Mesodermal cell (in vitro differentiated cells): Measurements from ENCODE around the gene GABRG2.

ENCODE experiments used
- H3K27ac ChIP-seq: 2 replicates; pipeline ENCODE4 v1.7.0; 2013; ENCODE audit warnings: mild to moderate bottlenecking, low read depth, low read length, moderate library complexity; ENCODE audit not compliant: severe bottlenecking
- H3K36me3 ChIP-seq: 2 replicates; pipeline ENCODE4 v1.7.1; 2013; ENCODE audit warnings: mild to moderate bottlenecking, low read length, moderate library complexity; ENCODE audit not compliant: control insufficient read depth, insufficient read depth
- H3K4me1 ChIP-seq: one replicate; pipeline ENCODE4 v1.7.1; 2013; ENCODE audit warnings: mild to moderate bottlenecking, low read length; ENCODE audit not compliant: insufficient read depth, control insufficient read depth, poor library complexity, severe bottlenecking
- H3K4me3 ChIP-seq: 2 replicates; pipeline ENCODE4 v1.7.0; 2013; ENCODE audit warnings: low read length, control low read depth, mild to moderate bottlenecking; ENCODE audit not compliant: insufficient read depth, poor library complexity, severe bottlenecking; ENCODE audit errors: extremely low read depth
- H3K9me3 ChIP-seq: 2 replicates; pipeline ENCODE4 v1.7.1; 2013; ENCODE audit warnings: mild to moderate bottlenecking, low read length, moderate library complexity; ENCODE audit not compliant: control insufficient read depth
- WGBS, 2 experiments: methylation state at CpG; one replicate each; pipeline ENCODE4 v1.1.5; 2013; ENCODE audit warnings: missing lambda C conversion rate in 2 of 2; ENCODE audit not compliant: insufficient coverage in 2 of 2; 5-methylcytosine and 5-hydroxymethylcytosine counted together

The GABRG2 gene

DNA sequence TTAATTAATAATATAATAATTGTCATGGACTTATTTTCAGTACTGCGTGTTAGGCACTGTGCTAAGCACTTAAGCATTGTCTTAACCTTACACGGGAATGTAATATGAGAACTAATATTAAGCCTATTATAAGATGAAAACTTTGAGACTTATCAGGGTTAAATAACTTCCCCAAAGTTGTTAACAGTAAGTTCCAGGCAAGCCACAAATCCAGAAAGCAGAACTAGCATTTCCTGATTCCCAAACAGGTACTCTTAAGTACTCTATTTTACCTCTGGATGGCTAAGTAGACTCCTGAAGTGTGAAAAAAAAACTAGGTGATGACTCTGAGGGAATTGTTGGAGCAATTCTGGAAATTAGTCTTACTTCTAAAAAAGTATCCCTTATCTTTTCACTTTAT is 23.8 kb downstream of the GABRG2 start:
- H3K4me3 ChIP-seq = no peak overlapping the region
- H3K4me1 ChIP-seq = no peaks in the 10 kb centered on the region
- H3K9me3 ChIP-seq = no peaks in the 10 kb centered on the region
- no peak overlapping the region for H3K27ac ChIP-seq
- no peaks in the 10 kb centered on the region for H3K36me3 ChIP-seq
- WGBS, 2 experiments = no CpG with 5 or more reads among the region's 2 CpGs

GRCh38 chr5:162096448-162096847 is 28.9 kb downstream of the GABRG2 start:
- Histone ChIP-seq H3K9me3 (no peaks in the 10 kb centered on the region), H3K27ac (no peak overlapping the region), H3K4me1 (no peaks in the 10 kb centered on the region), H3K4me3 (no peak overlapping the region), H3K36me3 (no peaks in the 10 kb centered on the region)
- WGBS, 2 experiments = no CpG with 5 or more reads among the region's 2 CpGs

GRCh38 chr5:162107591-162107990 is 40.0 kb downstream of the GABRG2 start:
- H3K4me3 ChIP-seq = no peak overlapping the region
- no peaks in the 10 kb centered on the region for H3K36me3 ChIP-seq
- no peak overlapping the region for H3K27ac ChIP-seq
- no peaks in the 10 kb centered on the region for H3K9me3 ChIP-seq
- no peaks in the 10 kb centered on the region for H3K4me1 ChIP-seq
- whole genome bisulfite sequencing, 2 experiments = 50 to 100% methylated on average over 1 of the region's 2 CpGs

GRCh38 chr5:162119801-162120200 is 52.2 kb downstream of the GABRG2 start:
- 71% methylated on average over 1 of the region's 3 CpGs; no CpG with 5 or more reads in 1 of the 2 experiments for WGBS, 2 experiments
- no peak overlapping the region for H3K27ac ChIP-seq
- H3K36me3 ChIP-seq = no peaks in the 10 kb centered on the region
- no peaks in the 10 kb centered on the region for H3K9me3 ChIP-seq
- no peak overlapping the region for H3K4me3 ChIP-seq
- no peaks in the 10 kb centered on the region for H3K4me1 ChIP-seq

DNA sequence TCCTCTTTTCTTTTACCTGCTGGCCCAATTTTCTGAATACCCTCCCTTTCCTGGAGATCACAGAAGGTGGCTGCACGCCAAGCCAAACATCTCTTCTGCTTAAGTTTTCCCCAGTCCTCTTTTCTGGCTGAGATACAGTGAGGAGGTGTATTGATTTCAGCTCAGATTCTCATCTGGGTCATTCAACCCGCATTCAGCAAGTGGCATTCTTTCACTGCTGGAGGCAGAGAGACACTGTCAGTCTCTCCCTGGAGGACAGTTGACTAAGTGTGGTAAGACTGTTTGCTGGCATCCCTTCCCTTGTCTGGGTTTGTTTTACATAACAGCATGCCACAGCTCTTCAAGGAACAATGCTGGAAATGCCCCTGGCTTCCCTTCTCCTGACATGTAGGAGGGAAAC is 60.5 kb downstream of the GABRG2 start:
- H3K4me1 ChIP-seq = no peaks in the 10 kb centered on the region
- H3K9me3 ChIP-seq = no peaks in the 10 kb centered on the region
- no peak overlapping the region for H3K4me3 ChIP-seq
- 14 to 33% methylated on average over 1 of the region's 2 CpGs for WGBS, 2 experiments
- H3K27ac ChIP-seq = no peak overlapping the region
- H3K36me3 ChIP-seq = no peaks in the 10 kb centered on the region

GRCh38 chr5:162132348-162132747 is 64.8 kb downstream of the GABRG2 start:
- Histone ChIP-seq H3K27ac (no peak overlapping the region), H3K4me3 (no peak overlapping the region), H3K9me3 (no peaks in the 10 kb centered on the region), H3K4me1 (no peaks in the 10 kb centered on the region), H3K36me3 (no peaks in the 10 kb centered on the region)

DNA sequence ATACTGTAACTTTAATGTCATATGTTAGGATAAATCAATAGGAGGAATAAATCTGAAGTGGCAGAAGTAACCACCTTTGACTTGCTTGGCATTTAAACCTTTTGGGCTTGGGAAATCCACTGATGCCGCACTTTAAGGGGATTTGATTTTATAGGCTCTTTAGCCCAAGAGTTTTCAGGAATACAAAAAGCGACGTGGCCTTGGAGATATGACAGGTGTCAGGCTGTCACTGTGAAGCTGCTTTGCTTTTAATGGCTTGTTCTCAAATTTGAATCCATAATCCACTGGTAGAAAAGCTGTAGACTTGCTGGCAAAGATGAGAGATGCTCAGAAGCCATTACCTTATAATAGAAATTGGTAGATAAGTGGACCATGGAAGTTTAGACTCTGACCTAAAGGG is 71.6 kb downstream of the GABRG2 start:
- no peak overlapping the region for H3K4me3 ChIP-seq
- WGBS, 2 experiments = 87 to 96% methylated on average over 3 of the region's 3 CpGs

GRCh38 chr5:162154242-162154641 is 86.7 kb downstream of the GABRG2 start:
- Histone ChIP-seq H3K4me3 (no peak overlapping the region), H3K4me1 (no peaks in the 10 kb centered on the region), H3K9me3 (no peaks in the 10 kb centered on the region), H3K27ac (no peak overlapping the region), H3K36me3 (no peaks in the 10 kb centered on the region)
- WGBS, 2 experiments = no CpG with 5 or more reads among the region's 1 CpG

More for the DNA sequence above, 71.6 kb downstream of the GABRG2 start:
- Histone ChIP-seq H3K36me3 (no peaks in the 10 kb centered on the region), H3K9me3 (no peaks in the 10 kb centered on the region), H3K4me1 (no peaks in the 10 kb centered on the region), H3K27ac (no peak overlapping the region)

GRCh38 chr5:162160401-162160800 is 92.8 kb downstream of the GABRG2 start:
- no peak overlapping the region for H3K27ac ChIP-seq
- H3K36me3 ChIP-seq = no peaks in the 10 kb centered on the region
- 92 to 94% methylated on average over 2 of the region's 2 CpGs for WGBS, 2 experiments
- H3K4me1 ChIP-seq = peaks cover under 1% of the 10 kb centered on the region
- H3K9me3 ChIP-seq = peaks cover 2% of the 10 kb centered on the region
- no peak overlapping the region for H3K4me3 ChIP-seq

- Histone ChIP-seq H3K9me3 (peaks cover 15% of the 10 kb centered on the region), H3K4me3 (no peak overlapping the region), H3K36me3 (no peaks in the 10 kb centered on the region), H3K4me1 (peaks cover 3% of the 10 kb centered on the region), H3K27ac (no peak overlapping the region)
- WGBS, 2 experiments = 88 to 92% methylated on average over 5 to 6 of the region's 6 CpGs
Observed at GRCh38 chr5:162163663-162164062, 96.1 kb downstream of the GABRG2 start.

GRCh38 chr5:162174358-162174974 is 106.9 kb downstream of the GABRG2 start:
- Histone ChIP-seq H3K36me3 (no peaks in the 10 kb centered on the region), H3K27ac (no peak overlapping the region), H3K9me3 (no peaks in the 10 kb centered on the region), H3K4me1 (no peaks in the 10 kb centered on the region), H3K4me3 (no peak overlapping the region)
- WGBS, 2 experiments = 61% methylated on average over 2 of the region's 6 CpGs; no CpG with 5 or more reads in 1 of the 2 experiments
